C4-2B (cell line): Measurements from ENCODE around the gene CEP76.

Source experiments
- ZFX ChIP-seq: fragments of 450-650 bp; IDR thresholded peaks from 2 replicates; pipeline ENCODE4 v1.6.1; 2017
- TF ChIP-seq, protein P1 (sequence below): fragments of 450-650 bp; conservative IDR thresholded peaks from 2 replicates; pipeline ENCODE4 v1.5.1; 2017; ENCODE audit warnings: mild to moderate bottlenecking

DNA sequence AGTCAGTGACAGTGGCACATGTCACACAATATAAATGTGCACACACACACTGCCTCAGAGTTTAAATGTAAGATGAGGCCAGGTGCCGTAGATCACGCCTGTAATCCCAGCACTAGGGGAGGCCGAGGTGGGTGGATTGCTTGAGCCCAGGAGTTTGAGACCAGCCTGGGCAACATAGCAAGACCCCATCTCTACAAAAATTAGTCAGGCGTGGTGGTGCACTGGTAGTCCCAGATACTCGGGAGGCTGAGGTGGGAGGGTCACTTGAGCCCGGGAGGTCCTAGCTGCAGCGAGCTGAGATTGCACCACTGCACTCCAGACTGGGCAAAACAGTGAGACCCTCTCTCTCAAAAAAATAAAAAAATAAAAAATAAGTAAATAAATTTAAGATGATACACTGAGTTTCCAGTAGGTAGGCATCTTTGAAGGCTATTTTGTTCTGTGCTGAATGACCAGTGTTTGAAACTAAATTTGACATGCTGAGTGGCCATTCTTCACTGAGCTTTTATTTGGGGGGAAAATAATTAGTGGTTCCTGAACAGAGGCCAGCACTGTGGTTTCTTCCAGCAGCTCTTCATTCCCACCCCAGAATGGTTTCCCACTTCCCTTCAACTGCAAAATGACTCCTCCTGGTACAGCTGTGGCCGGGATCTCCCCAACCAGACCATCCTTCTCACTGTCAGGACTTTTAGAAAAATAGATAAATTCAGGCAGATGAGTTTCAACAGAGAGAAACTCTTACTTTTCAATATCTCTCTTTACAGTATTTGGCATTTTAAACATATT, 45.2 kb upstream of the CEP76 start:
- TF ChIP-seq, protein P1, sequence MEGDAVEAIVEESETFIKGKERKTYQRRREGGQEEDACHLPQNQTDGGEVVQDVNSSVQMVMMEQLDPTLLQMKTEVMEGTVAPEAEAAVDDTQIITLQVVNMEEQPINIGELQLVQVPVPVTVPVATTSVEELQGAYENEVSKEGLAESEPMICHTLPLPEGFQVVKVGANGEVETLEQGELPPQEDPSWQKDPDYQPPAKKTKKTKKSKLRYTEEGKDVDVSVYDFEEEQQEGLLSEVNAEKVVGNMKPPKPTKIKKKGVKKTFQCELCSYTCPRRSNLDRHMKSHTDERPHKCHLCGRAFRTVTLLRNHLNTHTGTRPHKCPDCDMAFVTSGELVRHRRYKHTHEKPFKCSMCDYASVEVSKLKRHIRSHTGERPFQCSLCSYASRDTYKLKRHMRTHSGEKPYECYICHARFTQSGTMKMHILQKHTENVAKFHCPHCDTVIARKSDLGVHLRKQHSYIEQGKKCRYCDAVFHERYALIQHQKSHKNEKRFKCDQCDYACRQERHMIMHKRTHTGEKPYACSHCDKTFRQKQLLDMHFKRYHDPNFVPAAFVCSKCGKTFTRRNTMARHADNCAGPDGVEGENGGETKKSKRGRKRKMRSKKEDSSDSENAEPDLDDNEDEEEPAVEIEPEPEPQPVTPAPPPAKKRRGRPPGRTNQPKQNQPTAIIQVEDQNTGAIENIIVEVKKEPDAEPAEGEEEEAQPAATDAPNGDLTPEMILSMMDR, result no peak
- no peak for TF ChIP-seq ZFX
